Heart right ventricle (tissue), 16 donors: ENCODE measurements around the gene TDRD6. TPM values are rescaled to one million over a fixed set of nuclear protein-coding genes. Genes with fewer than 3 reads are reported as not detected.

ENCODE experiments used
- ATAC-seq, 8 donors: fragments of 200-7000 bp; cut with Tn5 transposase; one replicate each; pipeline ENCODE4 v1.9.1; 2020; ENCODE audit warnings: mild to moderate bottlenecking in 8 of 8, moderate library complexity in 8 of 8, moderate number of reproducible peaks in 1 of 8
- DNase-seq, 2 donors: peaks; one replicate each; pipeline ENCODE4 v3.0.0-alpha.2; 2020
- H3K27ac ChIP-seq, 10 donors: fragments of 200-600 bp; sonication (generic) in 2 of 10; one replicate each; pipeline versions ENCODE4 v1.5.0 to v1.8.0; 2020 to 2022; ENCODE audit warnings: mild to moderate bottlenecking in 3 of 10
- H3K27me3 ChIP-seq, 7 donors: fragments of 200-600 bp; one replicate each; pipeline ENCODE4 v1.8.0; 2021 to 2022; ENCODE audit warnings: mild to moderate bottlenecking in 2 of 7
- H3K36me3 ChIP-seq, 9 donors: fragments of 200-600 bp; sonication (generic) in 1 of 9; one replicate each; pipeline versions ENCODE4 v1.5.0 to v1.8.0; 2020 to 2022; ENCODE audit warnings: mild to moderate bottlenecking in 2 of 9
- H3K4me1 ChIP-seq, 9 donors: fragments of 200-600 bp; sonication (generic) in 1 of 9; one replicate each; pipeline versions ENCODE4 v1.5.0 to v1.8.0; 2020 to 2022; ENCODE audit warnings: mild to moderate bottlenecking in 4 of 9
- H3K4me3 ChIP-seq, 10 donors: fragments of 200-600 bp; sonication (generic) in 2 of 10; one replicate each; pipeline versions ENCODE4 v1.5.0 to v1.8.0; 2020 to 2022; ENCODE audit warnings: mild to moderate bottlenecking in 7 of 10, moderate library complexity in 2 of 10
- H3K9me3 ChIP-seq, 11 donors: fragments of 200-600 bp in 10 of 11; sonication (generic) in 2 of 11; one replicate each; pipeline versions ENCODE4 v1.5.0 to v1.8.0; 2013 to 2022; ENCODE audit warnings: mild to moderate bottlenecking in 2 of 11, control low read depth in 1 of 11, moderate library complexity in 1 of 11
- WGBS, 2 donors: extraction: QIAGEN DNeasy Blood & Tissue Kit; methylation state at CpG; one replicate each; pipeline ENCODE4 v1.1.7; 2013; ENCODE audit warnings: inconsistent platforms in 1 of 2; 5-methylcytosine and 5-hydroxymethylcytosine counted together
- intact Hi-C, 10 donors: fragments of 100-400 bp; cut with DNase I; formaldehyde crosslinking; loops; one replicate each; pipeline versions ENCODE4 v1.11.1 to v1.14.2; 2022
- polyA plus RNA-seq, 2 donors: library from polyadenylated mRNA; stranded (reverse); fragments of 200-250 nt; gene quantifications; one replicate each; pipeline ENCODE4 v1.2.3, GENCODE V29; 2013
- total RNA-seq, 10 donors: library from RNA; stranded (reverse); fragmentation: NEBNext Ultra II Directional in 3 of 10; extraction: Animal tissue kit (Norgen Biotek cat#: 25700) in 3 of 10; gene quantifications; one replicate each; pipeline versions ENCODE4 v1.2.1 to v1.2.4, GENCODE V29; 2021 to 2023
- TF ChIP-seq, protein P1 (sequence below), 9 donors: fragments of 200-600 bp; sonication (generic) in 2 of 9; IDR thresholded peaks; one replicate each; pipeline versions ENCODE4 v1.5.0 to v1.8.0; 2021 to 2022; ENCODE audit warnings: antibody characterized with exemption in 9 of 9, mild to moderate bottlenecking in 5 of 9, moderate library complexity in 1 of 9
- donor health status: Arrhythmogenic right ventricular cardiomyopathy.
- donor health status: ischemic (EF 13 %, LVEDD 7.1; RV severe dilation, severe dysfunction).
- donor health status: healthy with polysubstance abuse.
- donor health status: DM: no; HTN: yes; CAD: no.
- donor health status: DM: no; HTN: no; CAD: no.
- donor health status: ischemic (EF 25% LVEDD 6.9; RV normal size, moderate dysfunction).
- donor health status: ischemic (EF 25% LVEDD 5.7; RV mildly dilated, moderate dysfunction).
- donor health status: healthy.
- donor health status: DM: yes; HTN: yes; CAD: no.
- donor health status: Ischemic cardiomyopathy.
- donor health status: ischemic (EF 35%, LVEDD 5.7; RV mildly dilated, moderate dysfunction).
- donor health status: nonischemic (EF 11% LVEDD 7.7; RV severe dilation, severe dysfunction).
- donor health status: DM: yes; HTN: yes; CAD: no.
- donor health status: PGD.
- donor health status: ischemic (EF 29% LVEDD 5.4; RV normal size, mild dysfunction).
- donor health status: nonischemic (EF 23%, LVEDD 6.1; RV moderate dilation, normal function).

TDRD6 gene
- total and polyA plus RNA-seq, 12 donors, result 0.10 to 1.4 (median 0.54) TPM

DNA sequence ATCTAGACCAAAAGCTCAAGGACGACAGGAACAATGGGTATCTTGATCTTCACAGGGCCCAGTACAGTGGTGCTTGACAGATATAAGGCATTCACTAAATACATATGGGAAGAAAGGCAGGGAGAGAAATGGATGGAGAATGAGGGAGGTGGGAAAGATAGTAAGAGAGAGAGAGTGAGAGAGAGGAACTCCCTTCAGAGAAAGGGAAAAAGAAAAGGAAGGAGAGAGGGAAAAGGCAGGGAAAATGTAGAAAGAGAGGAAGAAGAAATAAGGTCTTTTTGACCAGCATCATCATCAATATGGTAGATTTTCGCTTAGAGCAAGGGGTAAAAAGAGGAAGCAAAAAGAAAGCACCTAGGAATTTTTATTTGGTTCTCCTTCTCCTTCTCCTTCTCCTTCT is 58.3 kb downstream of the TDRD6 start:
- WGBS, 2 donors, result 59 to 73% methylated on average over 2 of the region's 2 CpGs
- TF ChIP-seq, protein P1, sequence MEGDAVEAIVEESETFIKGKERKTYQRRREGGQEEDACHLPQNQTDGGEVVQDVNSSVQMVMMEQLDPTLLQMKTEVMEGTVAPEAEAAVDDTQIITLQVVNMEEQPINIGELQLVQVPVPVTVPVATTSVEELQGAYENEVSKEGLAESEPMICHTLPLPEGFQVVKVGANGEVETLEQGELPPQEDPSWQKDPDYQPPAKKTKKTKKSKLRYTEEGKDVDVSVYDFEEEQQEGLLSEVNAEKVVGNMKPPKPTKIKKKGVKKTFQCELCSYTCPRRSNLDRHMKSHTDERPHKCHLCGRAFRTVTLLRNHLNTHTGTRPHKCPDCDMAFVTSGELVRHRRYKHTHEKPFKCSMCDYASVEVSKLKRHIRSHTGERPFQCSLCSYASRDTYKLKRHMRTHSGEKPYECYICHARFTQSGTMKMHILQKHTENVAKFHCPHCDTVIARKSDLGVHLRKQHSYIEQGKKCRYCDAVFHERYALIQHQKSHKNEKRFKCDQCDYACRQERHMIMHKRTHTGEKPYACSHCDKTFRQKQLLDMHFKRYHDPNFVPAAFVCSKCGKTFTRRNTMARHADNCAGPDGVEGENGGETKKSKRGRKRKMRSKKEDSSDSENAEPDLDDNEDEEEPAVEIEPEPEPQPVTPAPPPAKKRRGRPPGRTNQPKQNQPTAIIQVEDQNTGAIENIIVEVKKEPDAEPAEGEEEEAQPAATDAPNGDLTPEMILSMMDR (IDR thresholded peaks at IDR 0.05), result no peak

DNA sequence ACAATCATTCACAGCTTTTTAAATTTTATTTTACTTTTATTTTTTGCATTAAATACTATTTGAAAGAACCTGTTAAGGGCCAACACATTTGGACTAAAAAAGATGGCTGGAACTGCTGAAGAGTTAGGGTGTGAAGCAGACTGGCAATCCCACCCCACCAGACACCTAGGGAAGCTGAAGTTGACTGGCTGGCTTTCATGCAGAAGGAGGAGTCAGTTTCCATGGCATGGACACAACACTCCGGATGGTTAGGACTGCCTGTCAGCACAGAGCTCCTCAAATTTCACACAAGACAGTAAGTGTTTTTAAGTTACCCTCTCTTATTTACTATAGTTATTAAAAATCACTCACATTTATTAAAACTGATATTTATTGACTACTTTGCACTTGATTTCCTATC is 59.0 kb downstream of the TDRD6 start, which contains the start of gene ANKRD66:
ANKRD66 (plus strand) TSS at position 238 of the 400 bp plus-strand sequence. CDS start 5,016 bp downstream, outside the sequence.
- ATAC-seq, result no peak
- H3K4me1 ChIP-seq, result no peaks in the 10 kb centered on the region
- no peak within 1 kb of the TSS for H3K27ac ChIP-seq
- 36 to 43% methylated on average over 1 of the region's 1 CpG for WGBS, 2 donors
- no peaks in the 10 kb centered on the region for H3K9me3 ChIP-seq
- intact Hi-C loops, result loop anchor here in 1 of 10 donors (10.0 kb wide), 1 partner anchor 62 kb away; the partner anchor contains the start of gene TDRD6
- no peak for DNase-seq
- H3K36me3 ChIP-seq, result no peaks in the 10 kb centered on the region
- H3K27me3 ChIP-seq, result peaks cover 0 to 5% (median 0%) of the 10 kb centered on the region in 7 donors
- H3K4me3 ChIP-seq, result no peak within 1 kb of the TSS
- TF ChIP-seq, protein P1 (IDR thresholded peaks at IDR 0.05), result no peak

More for the DNA sequence above, 58.3 kb downstream of the TDRD6 start:
- Histone ChIP-seq H3K36me3 (no peaks in the 10 kb centered on the region), H3K27me3 (peaks cover 0 to 5% (median 0%) of the 10 kb centered on the region in 7 donors), H3K4me1 (no peaks in the 10 kb centered on the region), H3K9me3 (no peaks in the 10 kb centered on the region), H3K27ac (no peak overlapping the region), H3K4me3 (no peak overlapping the region)
- DNase-seq (no peak), ATAC-seq (no peak)
- intact Hi-C loops, result loop anchor here in 1 of 10 donors (10.0 kb wide), 1 partner anchor 61 kb away; the partner anchor contains the start of gene TDRD6

DNA sequence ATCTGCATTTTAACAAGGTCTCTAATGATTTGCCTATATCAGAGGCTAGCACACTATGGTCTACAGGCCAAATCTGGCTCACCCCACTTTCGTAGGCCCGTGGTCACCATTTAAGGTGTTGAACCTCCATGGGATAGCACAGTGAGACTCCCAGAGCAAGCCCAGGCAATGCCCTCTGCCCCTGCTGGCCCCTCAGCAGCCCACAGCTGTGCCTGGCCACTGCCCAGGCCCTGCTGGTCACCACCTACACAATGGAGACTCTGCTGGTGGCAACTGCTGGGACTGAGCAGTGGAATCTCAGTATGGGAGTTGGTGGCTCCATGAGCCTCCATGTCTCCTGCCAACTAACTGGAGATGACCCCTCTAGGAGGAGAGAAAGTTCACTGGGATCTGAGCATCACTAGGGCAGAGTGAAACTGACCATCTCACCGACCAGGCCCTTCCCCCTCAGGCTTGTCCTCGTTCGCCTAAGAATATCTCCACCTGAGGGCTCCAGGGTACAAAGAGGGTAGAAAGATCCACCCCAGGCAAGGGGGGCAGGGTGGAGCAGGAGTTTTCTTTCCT is 61.3 kb downstream of the TDRD6 start:
- no peak overlapping the region for H3K27ac ChIP-seq
- no peaks in the 10 kb centered on the region for H3K36me3 ChIP-seq

DNA sequence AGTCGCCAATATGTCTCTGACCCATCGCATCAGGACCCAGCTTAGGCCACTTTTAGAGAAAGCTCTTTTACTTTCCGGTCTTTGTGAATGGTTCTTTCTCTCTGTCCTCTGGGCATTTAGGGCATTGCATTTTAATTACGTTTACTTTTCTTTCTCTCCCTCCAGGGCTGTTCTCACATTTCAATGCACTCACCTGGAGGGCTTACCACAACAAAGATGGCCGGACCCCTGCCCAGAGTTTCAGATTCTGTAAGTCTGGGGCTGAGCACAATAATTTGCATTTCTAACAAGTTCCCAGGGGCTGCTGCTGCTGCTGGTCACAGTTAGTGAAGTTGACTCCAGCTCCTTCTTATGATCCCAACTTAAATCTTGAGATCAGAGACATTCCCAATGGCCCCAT is 62.0 kb downstream of the TDRD6 start:
- no peak overlapping the region for H3K4me3 ChIP-seq
- intact Hi-C loops, result loop anchor here in 1 of 10 donors (10.0 kb wide), 1 partner anchor 65 kb away; the partner anchor contains the start of gene TDRD6
- ATAC-seq, result no peak
- 77 to 79% methylated on average over 5 of the region's 5 CpGs for WGBS, 2 donors
- H3K27ac ChIP-seq, result no peak overlapping the region
- H3K36me3 ChIP-seq, result no peaks in the 10 kb centered on the region
- no peak for DNase-seq
- no peaks in the 10 kb centered on the region for H3K4me1 ChIP-seq
- H3K9me3 ChIP-seq, result no peaks in the 10 kb centered on the region
- TF ChIP-seq, protein P1 (IDR thresholded peaks at IDR 0.05), result no peak
- peaks cover 0 to 4% (median 0%) of the 10 kb centered on the region in 7 donors for H3K27me3 ChIP-seq

More for the DNA sequence above, 61.3 kb downstream of the TDRD6 start:
- ATAC-seq (no peak), DNase-seq (no peak)
- 91 to 95% methylated on average over 5 of the region's 5 CpGs for WGBS, 2 donors
- TF ChIP-seq, protein P1 (IDR thresholded peaks at IDR 0.05), result no peak
- no peaks in the 10 kb centered on the region for H3K4me1 ChIP-seq
- intact Hi-C loops, result loop anchor here in 1 of 10 donors (10.0 kb wide), 1 partner anchor 64 kb away; the partner anchor contains the start of gene TDRD6
- H3K27me3 ChIP-seq, result peaks cover 0 to 5% (median 0%) of the 10 kb centered on the region in 7 donors
- H3K4me3 ChIP-seq, result no peak overlapping the region
- H3K9me3 ChIP-seq, result no peaks in the 10 kb centered on the region
